Panc1 (cell line): ENCODE results near the gene GRID1.

Experiments
- CTCF ChIP-seq: fragments of 450-650 bp; IDR thresholded peaks from 2 replicates; pipeline ENCODE4 v1.5.1; 2017; ENCODE audit warnings: mild to moderate bottlenecking
- POLR2AphosphoS5 ChIP-seq: IDR thresholded peaks from 2 replicates; pipeline ENCODE4 v1.6.1; 2012; ENCODE audit warnings: mild to moderate bottlenecking, low read depth, low read length, moderate library complexity
- REST ChIP-seq, 2 experiments: IDR thresholded peaks; 2 replicates each; pipeline ENCODE4 v1.6.1; 2011 to 2012; ENCODE audit warnings: low read depth in 2 of 2, control low read depth in 1 of 2, low read length in 1 of 2, mild to moderate bottlenecking in 1 of 2, moderate library complexity in 1 of 2; ENCODE audit not compliant: insufficient read depth in 1 of 2
- SIN3A ChIP-seq: IDR thresholded peaks from 2 replicates; pipeline ENCODE4 v1.6.1; 2012; ENCODE audit warnings: low read depth, mild to moderate bottlenecking, low read length, moderate library complexity, borderline replicate concordance; ENCODE audit not compliant: insufficient read depth
- TCF7L2 ChIP-seq: IDR thresholded peaks from 2 replicates; pipeline ENCODE4 v1.6.1; 2011; ENCODE audit warnings: mild to moderate bottlenecking, low read depth, low read length, inconsistent platforms

GRCh38 chr10:85643171-85643844 is 723.3 kb downstream of the GRID1 start:
- TF ChIP-seq CTCF, result no peak
- TF ChIP-seq POLR2AphosphoS5, result no peak
- TF ChIP-seq REST (IDR thresholded peaks at IDR 0.05; ENCODE audit: insufficient read depth in 1 of 2, low read depth in 2 of 2, low read length in 1 of 2), result no peak
- no peak for TF ChIP-seq SIN3A
- TF ChIP-seq TCF7L2, result no peak
